Skeletal muscle tissue (tissue), 4 donors: ENCODE results near the gene DLG2. TPM values are rescaled to one million over a fixed set of nuclear protein-coding genes. Genes with fewer than 3 reads are reported as not detected.

ENCODE experiments used
- H3K27ac ChIP-seq: one replicate; pipeline ENCODE4 v1.7.0; 2013; ENCODE audit warnings: mild to moderate bottlenecking, low read depth, low read length, inconsistent platforms
- H3K27me3 ChIP-seq, 3 donors: one replicate each; pipeline ENCODE4 v1.7.0; 2013; ENCODE audit warnings: low read length in 3 of 3; ENCODE audit not compliant: control insufficient read depth in 3 of 3, insufficient read depth in 3 of 3
- H3K36me3 ChIP-seq, 3 donors: one replicate each; pipeline ENCODE4 v1.7.0; 2013; ENCODE audit warnings: low read length in 3 of 3; ENCODE audit not compliant: control insufficient read depth in 3 of 3, insufficient read depth in 3 of 3
- H3K4me1 ChIP-seq, 3 donors: one replicate each; pipeline ENCODE4 v1.7.0; 2013; ENCODE audit warnings: low read length in 3 of 3, mild to moderate bottlenecking in 3 of 3; ENCODE audit not compliant: control insufficient read depth in 3 of 3, insufficient read depth in 3 of 3
- H3K4me3 ChIP-seq, 3 donors: one replicate each; pipeline ENCODE4 v1.7.0; 2013; ENCODE audit warnings: low read length in 3 of 3
- H3K9ac ChIP-seq, 3 donors: one replicate each; pipeline ENCODE4 v1.7.0; 2013; ENCODE audit warnings: low read length in 3 of 3, mild to moderate bottlenecking in 3 of 3, moderate library complexity in 2 of 3, low read depth in 1 of 3
- H3K9me3 ChIP-seq, 3 donors: one replicate each; pipeline ENCODE4 v1.7.0; 2013; ENCODE audit warnings: low read length in 3 of 3; ENCODE audit not compliant: control insufficient read depth in 3 of 3
- total RNA-seq: library from RNA; depleted of rRNA; stranded (reverse); fragments of >200 nt; gene quantifications from one replicate; pipeline ENCODE4 v1.2.3, GENCODE V29; 2014
- donor health status: Osteomylitis.

Gene DLG2
- total RNA-seq, 1 donor from 2014 or later = 18.3 TPM

DNA sequence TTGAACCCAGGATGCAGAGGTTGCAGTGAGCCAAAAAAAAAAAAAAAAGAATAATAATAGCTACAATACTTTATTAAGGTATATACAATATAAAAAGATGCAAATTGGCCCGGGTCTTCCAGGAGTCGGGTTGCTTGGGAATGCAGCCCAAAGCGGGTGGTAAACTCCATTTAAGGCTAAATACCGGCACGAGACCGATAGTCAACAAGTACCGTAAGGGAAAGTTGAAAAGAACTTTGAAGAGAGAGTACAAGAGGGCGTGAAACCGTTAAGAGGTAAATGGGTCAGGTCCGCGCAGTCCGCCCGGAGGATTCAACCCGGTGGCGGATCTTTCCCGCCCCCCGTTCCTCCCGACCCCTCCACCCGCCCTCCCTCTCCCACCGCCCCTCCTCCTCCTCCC, 143.3 kb downstream of the DLG2 start:
- Histone ChIP-seq H3K4me3 (no peak overlapping the region), H3K27me3 (no peaks in the 10 kb centered on the region), H3K36me3 (no peaks in the 10 kb centered on the region), H3K27ac (no peak overlapping the region), H3K9me3 (peaks cover 0 to 2% (median 0%) of the 10 kb centered on the region in 3 donors), H3K4me1 (no peaks in the 10 kb centered on the region), H3K9ac (no peak overlapping the region)

GRCh38 chr11:85481862-85482261, 145.3 kb downstream of the DLG2 start:
- H3K4me1 ChIP-seq = no peaks in the 10 kb centered on the region
- no peaks in the 10 kb centered on the region for H3K36me3 ChIP-seq
- peaks cover 0 to 2% (median 0%) of the 10 kb centered on the region in 3 donors for H3K9me3 ChIP-seq
- H3K9ac ChIP-seq = no peak overlapping the region
- H3K27me3 ChIP-seq = no peaks in the 10 kb centered on the region
- H3K4me3 ChIP-seq = no peak overlapping the region
- H3K27ac ChIP-seq = no peak overlapping the region

- Histone ChIP-seq H3K27me3 (no peaks in the 10 kb centered on the region), H3K27ac (no peak overlapping the region), H3K9me3 (peaks cover 0 to 2% (median 0%) of the 10 kb centered on the region in 3 donors), H3K4me1 (no peaks in the 10 kb centered on the region), H3K9ac (no peak overlapping the region), H3K36me3 (peaks cover 0 to 2% (median 0%) of the 10 kb centered on the region in 3 donors), H3K4me3 (no peak overlapping the region)
Observed at GRCh38 chr11:85475660-85476517, 151.3 kb downstream of the DLG2 start.

DNA sequence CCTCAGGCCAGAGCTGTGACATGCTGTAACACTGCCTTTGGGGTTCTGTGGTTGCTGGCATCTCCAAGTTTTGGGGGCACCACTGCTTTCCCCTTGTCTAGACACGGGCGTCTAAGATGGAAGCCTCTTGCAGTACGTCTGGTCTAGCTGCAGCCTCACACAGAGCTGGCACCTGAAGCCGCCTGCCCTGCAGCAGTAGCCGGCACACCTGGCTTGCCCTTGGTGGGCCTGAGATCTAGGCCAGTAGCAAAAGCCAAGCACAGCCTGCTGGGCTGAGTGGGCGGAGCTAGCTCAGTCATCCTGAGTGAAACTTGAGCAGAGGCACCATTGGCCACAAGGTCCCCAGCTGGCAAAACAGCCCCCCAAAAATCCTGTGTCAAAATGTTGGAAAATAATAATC, 154.2 kb downstream of the DLG2 start:
- Histone ChIP-seq H3K36me3 (peaks cover 0 to 2% (median 0%) of the 10 kb centered on the region in 3 donors), H3K4me1 (no peaks in the 10 kb centered on the region), H3K9me3 (peaks cover 0 to 2% (median 0%) of the 10 kb centered on the region in 3 donors), H3K27me3 (no peaks in the 10 kb centered on the region), H3K27ac (no peak overlapping the region), H3K9ac (no peak overlapping the region), H3K4me3 (no peak overlapping the region)

DNA sequence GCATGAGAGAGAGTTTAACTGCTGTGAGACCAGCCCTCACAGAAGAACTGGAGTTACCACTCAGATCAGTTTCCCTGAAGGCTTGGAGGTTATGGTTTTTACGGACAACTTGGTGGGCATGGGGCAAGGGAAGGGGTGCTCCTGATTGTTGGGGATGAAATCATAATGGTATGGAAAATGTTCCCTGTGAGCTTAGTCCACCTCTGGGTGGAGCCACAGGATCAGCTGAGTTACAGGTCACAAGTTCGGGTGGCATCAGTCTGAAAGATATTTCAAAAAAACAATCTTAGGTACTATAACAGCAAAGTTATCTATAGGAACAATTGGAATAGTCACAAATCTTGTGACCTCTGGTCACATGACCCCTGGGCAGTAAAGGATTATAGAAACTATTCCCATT, 162.9 kb downstream of the DLG2 start:
- Histone ChIP-seq H3K9me3 (no peaks in the 10 kb centered on the region), H3K9ac (no peak overlapping the region), H3K4me1 (no peaks in the 10 kb centered on the region), H3K27ac (no peak overlapping the region), H3K4me3 (no peak overlapping the region), H3K27me3 (no peaks in the 10 kb centered on the region), H3K36me3 (peaks cover 0 to 2% (median 0%) of the 10 kb centered on the region in 3 donors)

- Histone ChIP-seq H3K36me3 (peaks cover 0 to 1% (median 0%) of the 10 kb centered on the region in 3 donors), H3K9me3 (peaks cover 0 to 2% (median 0%) of the 10 kb centered on the region in 3 donors), H3K4me3 (no peak overlapping the region), H3K27ac (no peak overlapping the region), H3K4me1 (no peaks in the 10 kb centered on the region), H3K27me3 (no peaks in the 10 kb centered on the region), H3K9ac (no peak overlapping the region)
Observed at GRCh38 chr11:85459304-85459703, 167.8 kb downstream of the DLG2 start.

DNA sequence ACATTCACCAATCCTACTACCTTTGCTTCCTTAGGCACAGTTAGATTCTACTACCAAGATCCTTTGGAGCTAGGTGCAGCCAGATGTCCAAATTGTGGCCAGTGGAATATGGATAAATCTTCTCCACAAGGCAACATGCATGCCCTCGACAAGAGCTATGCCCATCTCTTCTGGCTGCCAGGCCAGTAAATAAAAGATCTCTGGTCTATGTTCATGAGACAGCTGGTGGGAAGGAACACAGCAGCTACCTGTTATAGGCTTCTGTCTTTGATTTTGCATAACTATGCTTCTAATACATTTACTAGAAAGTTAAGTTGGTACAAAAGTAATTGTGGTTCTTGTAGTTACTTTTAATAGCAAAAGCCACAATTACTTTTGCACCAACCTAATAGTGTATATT, 182.7 kb downstream of the DLG2 start:
- H3K4me1 ChIP-seq = no peaks in the 10 kb centered on the region
- no peak overlapping the region for H3K27ac ChIP-seq
- no peaks in the 10 kb centered on the region for H3K9me3 ChIP-seq
- no peak overlapping the region for H3K9ac ChIP-seq
- H3K4me3 ChIP-seq = no peak overlapping the region
- H3K27me3 ChIP-seq = no peaks in the 10 kb centered on the region
- no peaks in the 10 kb centered on the region for H3K36me3 ChIP-seq

GRCh38 chr11:85440273-85440672, 186.9 kb downstream of the DLG2 start:
- Histone ChIP-seq H3K9ac (no peak overlapping the region), H3K27ac (no peak overlapping the region)

GRCh38 chr11:85438328-85438727, 188.8 kb downstream of the DLG2 start:
- peaks cover 2 to 5% (median 3%) of the 10 kb centered on the region in 3 donors for H3K9me3 ChIP-seq
- no peaks in the 10 kb centered on the region for H3K4me1 ChIP-seq
- no peaks in the 10 kb centered on the region for H3K36me3 ChIP-seq
- no peaks in the 10 kb centered on the region for H3K27me3 ChIP-seq
- no peak overlapping the region for H3K27ac ChIP-seq
- no peak overlapping the region for H3K4me3 ChIP-seq
- no peak overlapping the region for H3K9ac ChIP-seq

More at GRCh38 chr11:85440273-85440672, 186.9 kb downstream of the DLG2 start:
- Histone ChIP-seq H3K4me1 (no peaks in the 10 kb centered on the region), H3K36me3 (no peaks in the 10 kb centered on the region), H3K27me3 (no peaks in the 10 kb centered on the region), H3K4me3 (no peak overlapping the region), H3K9me3 (peaks cover 2 to 5% (median 3%) of the 10 kb centered on the region in 3 donors)

GRCh38 chr11:85431319-85431718, 195.8 kb downstream of the DLG2 start:
- Histone ChIP-seq H3K4me3 (no peak overlapping the region), H3K27ac (no peak overlapping the region), H3K36me3 (no peaks in the 10 kb centered on the region), H3K9me3 (peaks cover 2 to 3% (median 2%) of the 10 kb centered on the region in 3 donors), H3K4me1 (no peaks in the 10 kb centered on the region), H3K9ac (no peak overlapping the region), H3K27me3 (no peaks in the 10 kb centered on the region)
